Measurements from ENCODE around the gene ZFPM1. TPM values are rescaled to one million over a fixed set of nuclear protein-coding genes. Genes with fewer than 3 reads are reported as not detected.

The ZFPM1 gene
- total RNA-seq, 1 experiment from 2014 or later: 3.9 TPM

DNA sequence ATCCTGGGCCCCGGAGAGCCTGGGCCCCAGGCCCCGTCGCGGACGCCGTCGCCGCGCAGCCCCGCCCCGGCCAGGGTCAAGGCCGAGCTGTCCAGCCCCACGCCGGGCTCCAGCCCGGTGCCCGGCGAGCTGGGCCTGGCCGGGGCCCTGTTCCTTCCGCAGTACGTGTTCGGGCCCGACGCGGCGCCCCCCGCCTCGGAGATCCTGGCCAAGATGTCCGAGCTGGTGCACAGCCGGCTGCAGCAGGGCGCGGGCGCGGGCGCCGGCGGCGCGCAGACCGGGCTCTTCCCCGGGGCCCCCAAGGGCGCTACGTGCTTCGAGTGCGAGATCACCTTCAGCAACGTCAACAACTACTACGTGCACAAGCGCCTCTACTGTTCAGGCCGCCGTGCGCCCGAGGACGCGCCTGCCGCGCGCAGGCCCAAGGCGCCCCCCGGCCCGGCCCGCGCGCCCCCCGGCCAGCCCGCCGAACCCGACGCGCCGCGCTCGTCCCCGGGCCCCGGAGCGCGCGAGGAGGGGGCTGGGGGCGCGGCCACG, 80.4 kb downstream of the ZFPM1 start:
- Histone ChIP-seq H3K9me3 (ENCODE audit: control insufficient read depth, insufficient read depth, low read depth, low read length) (no peaks in the 10 kb centered on the region), H3K36me3 (ENCODE audit: control insufficient read depth, insufficient read depth, low read length) (no peaks in the 10 kb centered on the region; the same call in 1 of the 2 replicates), H3K27me3 (ENCODE audit: control insufficient read depth, insufficient read depth, low read length) (no peaks in the 10 kb centered on the region), H3K4me3 (ENCODE audit: low read depth in 2 of 2, low read length in 2 of 2) (no peak overlapping the region), H3K4me1 (ENCODE audit: control insufficient read depth, insufficient read depth, low read length) (no peaks in the 10 kb centered on the region), H3K27ac (ENCODE audit: low read length) (no peak overlapping the region)
- in situ Hi-C loops (cut with HindIII; ENCODE audit: low pct_unique_long_range_greater_than_20kb, low sequenced_read_pairs) (no loop called here), intact Hi-C loops (cut with micrococcal nuclease; ENCODE audit: unreplicated experiment) (no loop called here)
- ChIA-PET POLR2A (no interaction called here), CTCF (no interaction called here)
- no TSS peak for BruUV-seq (replicated peaks)
- ATAC-seq (no peak), DNase-seq (ENCODE audit: low read depth, low spot score) (no peak)
- TF ChIP-seq POLR2AphosphoS5 (IDR thresholded peaks at IDR 0.05; ENCODE audit: low read depth, low read length) (no peak), TCF7L2 (IDR thresholded peaks at IDR 0.05; ENCODE audit: low read depth, low read length) (no peak), SIN3A (IDR thresholded peaks at IDR 0.05; ENCODE audit: borderline replicate concordance, insufficient read depth, low read depth, low read length) (no peak)
- TF ChIP-seq, protein P1, sequence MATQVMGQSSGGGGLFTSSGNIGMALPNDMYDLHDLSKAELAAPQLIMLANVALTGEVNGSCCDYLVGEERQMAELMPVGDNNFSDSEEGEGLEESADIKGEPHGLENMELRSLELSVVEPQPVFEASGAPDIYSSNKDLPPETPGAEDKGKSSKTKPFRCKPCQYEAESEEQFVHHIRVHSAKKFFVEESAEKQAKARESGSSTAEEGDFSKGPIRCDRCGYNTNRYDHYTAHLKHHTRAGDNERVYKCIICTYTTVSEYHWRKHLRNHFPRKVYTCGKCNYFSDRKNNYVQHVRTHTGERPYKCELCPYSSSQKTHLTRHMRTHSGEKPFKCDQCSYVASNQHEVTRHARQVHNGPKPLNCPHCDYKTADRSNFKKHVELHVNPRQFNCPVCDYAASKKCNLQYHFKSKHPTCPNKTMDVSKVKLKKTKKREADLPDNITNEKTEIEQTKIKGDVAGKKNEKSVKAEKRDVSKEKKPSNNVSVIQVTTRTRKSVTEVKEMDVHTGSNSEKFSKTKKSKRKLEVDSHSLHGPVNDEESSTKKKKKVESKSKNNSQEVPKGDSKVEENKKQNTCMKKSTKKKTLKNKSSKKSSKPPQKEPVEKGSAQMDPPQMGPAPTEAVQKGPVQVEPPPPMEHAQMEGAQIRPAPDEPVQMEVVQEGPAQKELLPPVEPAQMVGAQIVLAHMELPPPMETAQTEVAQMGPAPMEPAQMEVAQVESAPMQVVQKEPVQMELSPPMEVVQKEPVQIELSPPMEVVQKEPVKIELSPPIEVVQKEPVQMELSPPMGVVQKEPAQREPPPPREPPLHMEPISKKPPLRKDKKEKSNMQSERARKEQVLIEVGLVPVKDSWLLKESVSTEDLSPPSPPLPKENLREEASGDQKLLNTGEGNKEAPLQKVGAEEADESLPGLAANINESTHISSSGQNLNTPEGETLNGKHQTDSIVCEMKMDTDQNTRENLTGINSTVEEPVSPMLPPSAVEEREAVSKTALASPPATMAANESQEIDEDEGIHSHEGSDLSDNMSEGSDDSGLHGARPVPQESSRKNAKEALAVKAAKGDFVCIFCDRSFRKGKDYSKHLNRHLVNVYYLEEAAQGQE (IDR thresholded peaks at IDR 0.05; ENCODE audit: insufficient read depth in 1 of 2, low read depth in 2 of 2, low read length in 1 of 2): no peak
- TF ChIP-seq, protein P2, sequence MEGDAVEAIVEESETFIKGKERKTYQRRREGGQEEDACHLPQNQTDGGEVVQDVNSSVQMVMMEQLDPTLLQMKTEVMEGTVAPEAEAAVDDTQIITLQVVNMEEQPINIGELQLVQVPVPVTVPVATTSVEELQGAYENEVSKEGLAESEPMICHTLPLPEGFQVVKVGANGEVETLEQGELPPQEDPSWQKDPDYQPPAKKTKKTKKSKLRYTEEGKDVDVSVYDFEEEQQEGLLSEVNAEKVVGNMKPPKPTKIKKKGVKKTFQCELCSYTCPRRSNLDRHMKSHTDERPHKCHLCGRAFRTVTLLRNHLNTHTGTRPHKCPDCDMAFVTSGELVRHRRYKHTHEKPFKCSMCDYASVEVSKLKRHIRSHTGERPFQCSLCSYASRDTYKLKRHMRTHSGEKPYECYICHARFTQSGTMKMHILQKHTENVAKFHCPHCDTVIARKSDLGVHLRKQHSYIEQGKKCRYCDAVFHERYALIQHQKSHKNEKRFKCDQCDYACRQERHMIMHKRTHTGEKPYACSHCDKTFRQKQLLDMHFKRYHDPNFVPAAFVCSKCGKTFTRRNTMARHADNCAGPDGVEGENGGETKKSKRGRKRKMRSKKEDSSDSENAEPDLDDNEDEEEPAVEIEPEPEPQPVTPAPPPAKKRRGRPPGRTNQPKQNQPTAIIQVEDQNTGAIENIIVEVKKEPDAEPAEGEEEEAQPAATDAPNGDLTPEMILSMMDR (IDR thresholded peaks at IDR 0.05): no peak

DNA sequence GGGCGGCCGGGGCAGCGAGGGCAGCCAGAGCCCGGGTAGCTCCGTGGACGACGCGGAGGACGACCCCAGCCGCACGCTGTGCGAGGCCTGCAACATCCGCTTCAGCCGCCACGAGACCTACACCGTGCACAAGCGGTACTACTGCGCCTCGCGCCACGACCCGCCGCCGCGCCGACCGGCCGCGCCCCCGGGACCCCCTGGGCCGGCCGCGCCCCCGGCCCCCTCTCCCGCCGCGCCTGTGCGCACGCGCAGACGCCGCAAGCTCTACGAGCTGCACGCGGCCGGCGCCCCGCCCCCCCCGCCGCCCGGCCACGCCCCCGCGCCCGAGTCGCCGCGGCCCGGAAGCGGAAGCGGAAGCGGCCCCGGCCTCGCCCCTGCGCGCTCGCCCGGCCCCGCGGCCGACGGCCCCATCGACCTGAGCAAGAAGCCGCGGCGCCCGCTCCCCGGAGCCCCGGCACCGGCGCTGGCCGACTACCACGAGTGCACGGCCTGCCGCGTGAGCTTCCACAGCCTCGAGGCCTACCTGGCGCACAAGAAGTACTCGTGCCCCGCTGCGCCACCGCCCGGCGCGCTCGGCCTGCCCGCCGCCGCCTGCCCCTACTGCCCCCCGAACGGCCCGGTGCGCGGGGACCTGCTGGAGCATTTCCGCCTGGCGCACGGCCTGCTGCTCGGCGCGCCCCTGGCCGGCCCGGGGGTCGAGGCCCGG, 81.0 kb downstream of the ZFPM1 start:
- no peaks in the 10 kb centered on the region for H3K4me1 ChIP-seq (ENCODE audit: control insufficient read depth, insufficient read depth, low read length)
- no peak overlapping the region for H3K27ac ChIP-seq (ENCODE audit: low read length)
- H3K9me3 ChIP-seq (ENCODE audit: control insufficient read depth, insufficient read depth, low read depth, low read length): no peaks in the 10 kb centered on the region
- no peaks in the 10 kb centered on the region; the same call in 1 of the 2 replicates for H3K36me3 ChIP-seq (ENCODE audit: control insufficient read depth, insufficient read depth, low read length)
- intact Hi-C loops (cut with micrococcal nuclease; ENCODE audit: unreplicated experiment) (no loop called here), in situ Hi-C loops (cut with HindIII; ENCODE audit: low pct_unique_long_range_greater_than_20kb, low sequenced_read_pairs) (no loop called here)
- no peak for DNase-seq (ENCODE audit: low read depth, low spot score)
- no peak for ATAC-seq
- CTCF ChIA-PET: no interaction called here
- TF ChIP-seq, protein P1 (IDR thresholded peaks at IDR 0.05; ENCODE audit: insufficient read depth in 1 of 2, low read depth in 2 of 2, low read length in 1 of 2): no peak
- TF ChIP-seq SIN3A (IDR thresholded peaks at IDR 0.05; ENCODE audit: borderline replicate concordance, insufficient read depth, low read depth, low read length) (no peak), TCF7L2 (IDR thresholded peaks at IDR 0.05; ENCODE audit: low read depth, low read length) (no peak), POLR2AphosphoS5 (IDR thresholded peaks at IDR 0.05; ENCODE audit: low read depth, low read length) (no peak)
- TF ChIP-seq, protein P2 (IDR thresholded peaks at IDR 0.05): no peak
- no peaks in the 10 kb centered on the region for H3K27me3 ChIP-seq (ENCODE audit: control insufficient read depth, insufficient read depth, low read length)
- H3K4me3 ChIP-seq (ENCODE audit: low read depth in 2 of 2, low read length in 2 of 2): no peak overlapping the region
- no TSS peak for BruUV-seq (replicated peaks)
- POLR2A ChIA-PET: no interaction called here

All from Panc1 (cell line).